Caco-2 (cell line): ENCODE data around the gene PAAF1. TPM values are rescaled to one million over a fixed set of nuclear protein-coding genes. Genes with fewer than 3 reads are reported as not detected.

Experiments used
- BruUV-seq: library from RNA; stranded (reverse); fragments of 400-500 nt; replicated peaks from 2 replicates; lab custom pipeline; 2021; lab: Mats Ljungman, UMichigan
- CTCF ChIA-PET: fragments of 300-600 bp; sonication (Branson Sonifier 250); formaldehyde crosslinking; loops from one replicate; lab custom pipeline; 2022; ENCODE audit warnings: antibody characterized with exemption; lab: Charles Lee
- POLR2A ChIA-PET: fragments of 300-600 bp; sonication (Branson Sonifier 250); formaldehyde crosslinking; loops from one replicate; lab custom pipeline; 2022; ENCODE audit warnings: antibody characterized with exemption; lab: Charles Lee
- DNase-seq, 2 experiments: peaks; one replicate each; pipeline versions ENCODE4 v3.0.0 to v3.0.0-alpha.2; 2020 to 2022
- H3K27me3 ChIP-seq: replicated peaks from 2 replicates; pipeline ENCODE4 v1.6.0; 2011; ENCODE audit warnings: low read length; ENCODE audit not compliant: control insufficient read depth, insufficient read depth
- H3K36me3 ChIP-seq: 2 replicates; pipeline ENCODE4 v1.5.1; 2011; ENCODE audit warnings: low read length; ENCODE audit not compliant: control insufficient read depth, insufficient read depth
- H3K4me1 ChIP-seq: fragments of 250-450 bp; sonication (Bioruptor Pico); 2 replicates; pipeline ENCODE4 v1.5.1; 2020; ENCODE audit warnings: mild to moderate bottlenecking
- H3K4me3 ChIP-seq: 2 replicates; pipeline ENCODE4 v1.5.1; 2011; ENCODE audit warnings: low read depth, mild to moderate bottlenecking, control low read depth, low read length
- H3K9me3 ChIP-seq: fragments of 250-450 bp; sonication (Bioruptor Pico); 2 replicates; pipeline ENCODE4 v1.5.1; 2020; ENCODE audit warnings: mild to moderate bottlenecking, moderate library complexity
- H3K27ac Mint-ChIP-seq: one replicate; pipeline ENCODE4 v1.8.0; 2022; ENCODE audit warnings: mixed read lengths; ENCODE audit not compliant: unreplicated experiment
- H3K27me3 Mint-ChIP-seq: one replicate; pipeline ENCODE4 v1.8.0; 2022; ENCODE audit warnings: mixed read lengths; ENCODE audit not compliant: insufficient read depth, unreplicated experiment
- H3K36me3 Mint-ChIP-seq: one replicate; pipeline ENCODE4 v1.8.0; 2022; ENCODE audit warnings: mild to moderate bottlenecking, mixed read lengths; ENCODE audit not compliant: insufficient read depth, unreplicated experiment
- H3K4me1 Mint-ChIP-seq: one replicate; pipeline ENCODE4 v1.8.0; 2022; ENCODE audit warnings: low read depth, mixed read lengths; ENCODE audit not compliant: unreplicated experiment
- H3K4me3 Mint-ChIP-seq: one replicate; pipeline ENCODE4 v1.8.0; 2022; ENCODE audit warnings: mild to moderate bottlenecking, moderate library complexity, mixed read lengths; ENCODE audit not compliant: unreplicated experiment
- H3K9me3 Mint-ChIP-seq: one replicate; pipeline ENCODE4 v1.8.0; 2022; ENCODE audit warnings: mixed read lengths; ENCODE audit not compliant: unreplicated experiment
- intact Hi-C: fragments of 100-400 bp; cut with micrococcal nuclease; formaldehyde crosslinking; loops from one replicate; pipeline ENCODE4 v1.10.0; 2022; ENCODE audit not compliant: unreplicated experiment
- total RNA-seq: library from RNA; stranded (reverse); gene quantifications from 2 replicates; pipeline ENCODE4 v1.2.3, GENCODE V29; 2022
- TF ChIP-seq, protein P1 (sequence below), 2 experiments: fragments of 200-600 bp in 1 of 2; IDR thresholded peaks; 1 replicate in 1 of 2; 2 replicates in 1 of 2; pipeline versions ENCODE4 v1.5.1 to v1.8.0; 2011 to 2022; ENCODE audit warnings: antibody characterized with exemption in 1 of 2, control low read depth in 1 of 2, inconsistent platforms in 1 of 2, low read depth in 1 of 2, low read length in 1 of 2, mild to moderate bottlenecking in 1 of 2, moderate library complexity in 1 of 2; ENCODE audit not compliant: insufficient read depth in 1 of 2, severe bottlenecking in 1 of 2, unreplicated experiment in 1 of 2

Gene PAAF1
- total RNA-seq, 1 experiment from 2014 or later, result 51.6 TPM

GRCh38 chr11:73852049-73852448 lies 24.8 kb upstream of the PAAF1 start:
- CTCF ChIA-PET, result no interaction called here

GRCh38 chr11:73854680-73855079 lies 22.1 kb upstream of the PAAF1 start:
- Mint-ChIP-seq H3K4me1 (no peaks in the 10 kb centered on the region), H3K27me3 (no peaks in the 10 kb centered on the region), H3K27ac (no peak overlapping the region), H3K4me3 (no peak overlapping the region), H3K36me3 (peaks cover 31% of the 10 kb centered on the region), H3K9me3 (no peaks in the 10 kb centered on the region)
- no TSS peak for BruUV-seq
- Histone ChIP-seq H3K9me3 (no peaks in the 10 kb centered on the region), H3K27me3 (no peaks in the 10 kb centered on the region), H3K4me3 (no peak overlapping the region), H3K36me3 (no peaks in the 10 kb centered on the region; the same call in 1 of the 2 replicates), H3K4me1 (no peaks in the 10 kb centered on the region)
- POLR2A ChIA-PET, result no interaction called here
- DNase-seq, result no peak
- TF ChIP-seq, protein P1, sequence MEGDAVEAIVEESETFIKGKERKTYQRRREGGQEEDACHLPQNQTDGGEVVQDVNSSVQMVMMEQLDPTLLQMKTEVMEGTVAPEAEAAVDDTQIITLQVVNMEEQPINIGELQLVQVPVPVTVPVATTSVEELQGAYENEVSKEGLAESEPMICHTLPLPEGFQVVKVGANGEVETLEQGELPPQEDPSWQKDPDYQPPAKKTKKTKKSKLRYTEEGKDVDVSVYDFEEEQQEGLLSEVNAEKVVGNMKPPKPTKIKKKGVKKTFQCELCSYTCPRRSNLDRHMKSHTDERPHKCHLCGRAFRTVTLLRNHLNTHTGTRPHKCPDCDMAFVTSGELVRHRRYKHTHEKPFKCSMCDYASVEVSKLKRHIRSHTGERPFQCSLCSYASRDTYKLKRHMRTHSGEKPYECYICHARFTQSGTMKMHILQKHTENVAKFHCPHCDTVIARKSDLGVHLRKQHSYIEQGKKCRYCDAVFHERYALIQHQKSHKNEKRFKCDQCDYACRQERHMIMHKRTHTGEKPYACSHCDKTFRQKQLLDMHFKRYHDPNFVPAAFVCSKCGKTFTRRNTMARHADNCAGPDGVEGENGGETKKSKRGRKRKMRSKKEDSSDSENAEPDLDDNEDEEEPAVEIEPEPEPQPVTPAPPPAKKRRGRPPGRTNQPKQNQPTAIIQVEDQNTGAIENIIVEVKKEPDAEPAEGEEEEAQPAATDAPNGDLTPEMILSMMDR (IDR thresholded peaks at IDR 0.05; ENCODE audit: insufficient read depth in 1 of 2, low read depth in 1 of 2, low read length in 1 of 2, severe bottlenecking in 1 of 2, unreplicated experiment in 1 of 2), result no peak
- intact Hi-C loops, result no loop called here
- CTCF ChIA-PET, result interaction anchor here (0.7 kb wide), 1 partner anchor 77 kb away, joined by 3 read pairs; no protein-coding TSS in a partner anchor

More at GRCh38 chr11:73852049-73852448, 24.8 kb upstream of the PAAF1 start:
- H3K36me3 Mint-ChIP-seq, result peaks cover 33% of the 10 kb centered on the region
- no peaks in the 10 kb centered on the region for H3K27me3 Mint-ChIP-seq
- TF ChIP-seq, protein P1 (IDR thresholded peaks at IDR 0.05; ENCODE audit: insufficient read depth in 1 of 2, low read depth in 1 of 2, low read length in 1 of 2, severe bottlenecking in 1 of 2, unreplicated experiment in 1 of 2), result no peak
- no TSS peak for BruUV-seq
- H3K9me3 ChIP-seq, result no peaks in the 10 kb centered on the region
- POLR2A ChIA-PET, result interaction anchor here (0.6 kb wide), 2 partner anchors 25 to 172 kb away, joined by 8 to 9 read pairs; no protein-coding TSS in a partner anchor
- H3K27me3 ChIP-seq, result no peaks in the 10 kb centered on the region
- no peaks in the 10 kb centered on the region for H3K4me1 ChIP-seq
- H3K36me3 ChIP-seq, result no peaks in the 10 kb centered on the region; the same call in 1 of the 2 replicates
- H3K4me3 ChIP-seq, result no peak overlapping the region
- no peaks in the 10 kb centered on the region for H3K9me3 Mint-ChIP-seq
- H3K27ac Mint-ChIP-seq, result no peak overlapping the region
- H3K4me1 Mint-ChIP-seq, result no peaks in the 10 kb centered on the region
- intact Hi-C loops, result no loop called here
- H3K4me3 Mint-ChIP-seq, result no peak overlapping the region
- DNase-seq, result no peak

DNA sequence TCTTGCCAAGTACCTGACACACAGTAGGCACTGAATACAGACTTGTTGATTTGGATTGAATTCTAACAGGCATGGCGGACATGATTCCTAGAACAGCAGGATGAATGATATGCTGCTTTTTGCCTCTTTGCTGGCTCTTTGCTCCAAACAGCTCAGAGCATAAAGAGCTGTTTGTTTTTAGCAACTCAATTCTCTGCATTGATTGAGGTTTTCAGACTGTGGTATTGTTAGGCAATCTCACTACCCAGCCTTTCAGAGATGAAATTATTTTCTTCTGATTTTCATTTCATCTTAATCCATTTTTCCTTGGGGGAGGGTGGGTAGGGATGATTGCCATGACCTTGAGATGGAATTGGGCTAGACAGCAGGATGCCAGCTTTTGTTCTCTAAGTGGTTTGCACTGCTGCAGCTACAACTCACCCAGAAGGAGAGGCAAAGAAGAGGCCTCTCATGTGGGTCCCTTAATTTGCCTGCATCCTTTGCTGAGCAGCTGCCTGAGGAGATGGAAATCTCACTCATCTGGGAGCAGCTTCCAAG lies 20.7 kb upstream of the PAAF1 start:
- CTCF ChIA-PET, result interaction anchor here (0.9 kb wide), 1 partner anchor 75 kb away, joined by 9 read pairs; no protein-coding TSS in a partner anchor
- POLR2A ChIA-PET, result no interaction called here

More for the DNA sequence above, 20.7 kb upstream of the PAAF1 start:
- H3K4me3 ChIP-seq, result no peak overlapping the region
- no peaks in the 10 kb centered on the region for H3K4me1 Mint-ChIP-seq
- no peaks in the 10 kb centered on the region for H3K9me3 Mint-ChIP-seq
- no peak overlapping the region for H3K4me3 Mint-ChIP-seq
- peaks cover 24% of the 10 kb centered on the region for H3K36me3 Mint-ChIP-seq
- no peaks in the 10 kb centered on the region for H3K9me3 ChIP-seq
- H3K27ac Mint-ChIP-seq, result no peak overlapping the region
- no peak for DNase-seq
- no peaks in the 10 kb centered on the region; the same call in 1 of the 2 replicates for H3K36me3 ChIP-seq
- intact Hi-C loops, result no loop called here
- BruUV-seq, result no TSS peak
- no peaks in the 10 kb centered on the region for H3K4me1 ChIP-seq
- TF ChIP-seq, protein P1 (IDR thresholded peaks at IDR 0.05; ENCODE audit: insufficient read depth in 1 of 2, low read depth in 1 of 2, low read length in 1 of 2, severe bottlenecking in 1 of 2, unreplicated experiment in 1 of 2), result no peak
- no peaks in the 10 kb centered on the region for H3K27me3 Mint-ChIP-seq
- no peaks in the 10 kb centered on the region for H3K27me3 ChIP-seq
